Endothelial cell of umbilical vein (primary cell): Measurements from ENCODE around the gene SLC17A9.

Experiments
- EZH2 ChIP-seq: IDR thresholded peaks from 2 replicates; pipeline ENCODE4 v1.6.1; 2012; ENCODE audit warnings: borderline replicate concordance, low read depth, mild to moderate bottlenecking, moderate library complexity, low read length, inconsistent platforms; ENCODE audit not compliant: severe bottlenecking
- FOS ChIP-seq: IDR thresholded peaks from 2 replicates; pipeline ENCODE4 v1.6.1; 2011; ENCODE audit warnings: mild to moderate bottlenecking, low read length, moderate library complexity, borderline replicate concordance; ENCODE audit not compliant: insufficient read depth
- JUN ChIP-seq: IDR thresholded peaks from 2 replicates; pipeline ENCODE4 v1.6.1; 2011; ENCODE audit warnings: borderline replicate concordance, low read depth; ENCODE audit not compliant: insufficient read length, insufficient read depth
- MYC ChIP-seq: IDR thresholded peaks from one replicate; pipeline ENCODE4 v1.6.1; 2011; ENCODE audit warnings: mild to moderate bottlenecking, low read depth, low read length
- POLR2A ChIP-seq: IDR thresholded peaks from 2 replicates; pipeline ENCODE4 v1.6.1; 2012; ENCODE audit warnings: low read depth, mild to moderate bottlenecking, control low read depth, low read length
- POLR2AphosphoS5 ChIP-seq: IDR thresholded peaks from 2 replicates; pipeline ENCODE4 v1.6.1; 2012; ENCODE audit warnings: low read depth, mild to moderate bottlenecking, control low read depth, low read length, moderate library complexity; ENCODE audit not compliant: insufficient read depth
- TF ChIP-seq, protein P1 (sequence below), 2 donors: IDR thresholded peaks; 1 replicate in 1 of 2; 2 replicates in 1 of 2; pipeline ENCODE4 v1.5.1; 2011; ENCODE audit warnings: low read length in 2 of 2, mild to moderate bottlenecking in 2 of 2, moderate library complexity in 2 of 2, control low read depth in 1 of 2, inconsistent platforms in 1 of 2, low read depth in 1 of 2; ENCODE audit not compliant: insufficient read depth in 1 of 2; ENCODE audit errors: extremely low read depth in 1 of 2

DNA sequence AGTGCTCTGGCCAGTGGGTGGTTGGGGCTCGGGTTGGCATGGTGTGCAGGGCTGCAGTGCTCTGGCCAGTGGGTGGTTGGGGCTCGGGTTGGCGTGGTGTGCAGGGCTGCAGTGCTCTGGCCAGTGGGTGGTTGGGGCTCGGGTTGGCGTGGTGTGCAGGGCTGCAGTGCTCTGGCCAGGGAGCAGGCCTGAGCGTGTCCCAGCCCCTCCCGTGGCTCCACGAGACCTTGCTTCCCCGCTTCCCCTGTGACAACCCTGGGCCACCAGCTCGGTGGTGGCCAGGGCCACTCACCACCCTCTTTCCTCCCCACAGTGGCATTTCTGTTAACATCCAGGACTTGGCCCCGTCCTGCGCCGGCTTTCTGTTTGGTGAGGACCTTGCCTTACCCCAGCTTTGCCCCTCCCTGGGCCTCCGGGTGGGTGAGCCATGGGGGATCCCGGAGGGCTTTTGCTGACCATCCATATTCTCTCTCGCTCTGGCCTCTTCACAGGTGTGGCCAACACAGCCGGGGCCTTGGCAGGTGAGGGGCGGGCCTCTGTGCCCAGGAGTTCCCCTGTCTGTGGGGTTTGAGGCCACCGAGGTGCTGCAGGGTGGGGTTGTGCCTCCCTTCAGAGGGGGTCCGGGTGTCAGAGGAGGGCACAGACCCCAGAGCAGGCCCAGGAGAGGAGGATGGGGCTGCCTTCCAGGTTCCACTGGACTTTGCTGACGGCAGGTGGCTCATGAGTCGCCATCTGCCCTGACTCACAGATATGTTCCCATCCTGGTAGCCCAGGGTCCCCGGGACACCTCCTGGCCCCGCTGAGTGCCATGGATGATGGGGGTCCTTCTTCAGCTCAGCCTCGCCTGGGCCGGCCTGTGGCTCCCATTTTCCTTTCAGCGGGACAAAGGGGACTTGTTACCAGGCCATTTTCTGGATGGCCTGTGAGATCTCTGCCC is 14.0 kb downstream of the SLC17A9 start:
- TF ChIP-seq, protein P1, sequence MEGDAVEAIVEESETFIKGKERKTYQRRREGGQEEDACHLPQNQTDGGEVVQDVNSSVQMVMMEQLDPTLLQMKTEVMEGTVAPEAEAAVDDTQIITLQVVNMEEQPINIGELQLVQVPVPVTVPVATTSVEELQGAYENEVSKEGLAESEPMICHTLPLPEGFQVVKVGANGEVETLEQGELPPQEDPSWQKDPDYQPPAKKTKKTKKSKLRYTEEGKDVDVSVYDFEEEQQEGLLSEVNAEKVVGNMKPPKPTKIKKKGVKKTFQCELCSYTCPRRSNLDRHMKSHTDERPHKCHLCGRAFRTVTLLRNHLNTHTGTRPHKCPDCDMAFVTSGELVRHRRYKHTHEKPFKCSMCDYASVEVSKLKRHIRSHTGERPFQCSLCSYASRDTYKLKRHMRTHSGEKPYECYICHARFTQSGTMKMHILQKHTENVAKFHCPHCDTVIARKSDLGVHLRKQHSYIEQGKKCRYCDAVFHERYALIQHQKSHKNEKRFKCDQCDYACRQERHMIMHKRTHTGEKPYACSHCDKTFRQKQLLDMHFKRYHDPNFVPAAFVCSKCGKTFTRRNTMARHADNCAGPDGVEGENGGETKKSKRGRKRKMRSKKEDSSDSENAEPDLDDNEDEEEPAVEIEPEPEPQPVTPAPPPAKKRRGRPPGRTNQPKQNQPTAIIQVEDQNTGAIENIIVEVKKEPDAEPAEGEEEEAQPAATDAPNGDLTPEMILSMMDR (IDR thresholded peaks at IDR 0.05; ENCODE audit: extremely low read depth in 1 of 2, insufficient read depth in 1 of 2, low read depth in 1 of 2, low read length in 2 of 2), result no peak
- no peak for TF ChIP-seq POLR2AphosphoS5
- TF ChIP-seq POLR2A, result no peak
- TF ChIP-seq EZH2, result no peak
- TF ChIP-seq FOS, result no peak
- no peak for TF ChIP-seq JUN
- TF ChIP-seq MYC, result no peak
